SK-N-MC (cell line): Measurements from ENCODE around the gene PTPN14.

Experiments used
- EZH2 ChIP-seq: fragments of 200-600 bp; sonication (generic); IDR thresholded peaks from one replicate; pipeline ENCODE4 v1.6.1; 2017; ENCODE audit warnings: antibody characterized with exemption
- POLR2AphosphoS5 ChIP-seq: IDR thresholded peaks from 2 replicates; pipeline ENCODE4 v1.6.1; 2012; ENCODE audit warnings: mild to moderate bottlenecking, low read depth, low read length, borderline replicate concordance

DNA sequence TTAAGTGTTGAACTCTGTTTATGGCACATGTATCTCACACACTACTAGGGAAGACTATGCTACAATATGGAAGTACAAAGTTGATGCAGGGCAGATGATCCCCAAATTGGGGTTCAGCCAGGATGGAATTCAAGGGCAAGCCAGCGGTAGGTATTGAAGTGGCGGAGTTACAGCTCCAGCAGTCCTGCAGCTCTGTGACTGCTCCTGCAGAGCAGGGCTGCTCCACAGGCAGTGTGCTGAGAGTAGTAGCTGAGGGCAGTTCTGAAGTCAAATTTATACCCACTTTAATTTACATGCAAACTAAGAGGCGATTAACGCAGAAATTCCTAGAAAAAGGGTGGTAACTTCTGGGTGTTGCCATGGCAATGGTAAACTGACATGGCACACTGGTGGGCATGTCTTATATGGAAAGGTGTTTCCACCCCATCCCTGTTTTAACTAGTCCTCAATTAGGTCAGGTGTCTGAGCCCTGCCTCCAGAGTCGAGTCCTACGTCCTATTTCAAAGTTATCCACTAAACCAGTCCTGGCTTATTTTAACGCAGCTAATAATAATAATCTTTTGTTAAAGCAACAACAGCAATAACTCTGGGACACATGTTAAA lies 31.0 kb upstream of the PTPN14 start:
- TF ChIP-seq EZH2 = no peak
- TF ChIP-seq POLR2AphosphoS5 = no peak
